Smooth muscle cell of the coronary artery (primary cell): ENCODE measurements around the gene PCYT1B. TPM values are rescaled to one million over a fixed set of nuclear protein-coding genes. Genes with fewer than 3 reads are reported as not detected.

ENCODE experiments used
- total RNA-seq: library from RNA; depleted of rRNA; stranded (reverse); fragments of >200 nt; gene quantifications from 2 replicates; pipeline ENCODE4 v1.2.3, GENCODE V29; 2014; ENCODE audit warnings: low replicate concordance

The PCYT1B gene
- under 0.01 and 0.23 TPM in 2 replicates for total RNA-seq

DNA sequence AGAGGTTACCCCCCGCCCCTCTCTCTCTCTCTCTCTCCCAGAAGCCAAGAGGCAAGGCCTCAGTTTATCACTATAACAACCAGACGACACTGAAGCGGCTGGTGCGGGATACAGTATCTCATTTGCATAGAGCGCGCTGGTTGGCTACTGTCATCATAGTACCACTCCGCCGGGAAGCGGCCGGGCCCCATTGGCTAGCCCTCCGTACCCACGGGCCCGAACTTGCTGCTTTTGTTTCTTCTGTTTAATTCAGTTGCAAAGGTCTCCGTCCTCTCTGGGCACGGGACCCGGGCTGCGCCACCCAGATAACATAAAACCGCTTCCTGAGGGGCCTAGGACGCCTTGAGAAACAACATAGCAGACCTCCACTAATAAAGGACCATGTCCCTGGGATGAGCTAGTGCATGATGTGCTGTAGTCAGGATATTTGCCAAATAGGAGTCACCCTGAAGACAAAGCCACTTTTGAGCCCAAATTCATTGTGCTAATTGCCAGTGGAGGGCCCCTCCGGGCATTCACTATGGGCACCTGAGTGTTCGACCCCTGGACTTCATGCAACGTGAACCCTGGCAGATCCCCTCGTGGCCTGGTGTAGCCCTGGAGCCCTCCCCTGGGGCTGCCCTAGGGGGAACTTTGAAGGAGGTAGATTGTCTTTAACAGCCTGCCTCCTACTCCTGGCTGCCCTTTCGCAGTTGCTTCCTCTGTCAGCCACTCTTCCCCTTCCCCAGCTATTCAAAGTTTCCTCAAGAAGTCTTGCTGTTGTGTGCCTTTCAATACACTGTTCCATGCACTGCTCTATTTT is at the start of gene PCYT1B:
TSS of gene PCYT1B (minus strand) at position 91 of the 802 bp plus-strand sequence. CDS start 242 bp downstream, outside the sequence.

DNA sequence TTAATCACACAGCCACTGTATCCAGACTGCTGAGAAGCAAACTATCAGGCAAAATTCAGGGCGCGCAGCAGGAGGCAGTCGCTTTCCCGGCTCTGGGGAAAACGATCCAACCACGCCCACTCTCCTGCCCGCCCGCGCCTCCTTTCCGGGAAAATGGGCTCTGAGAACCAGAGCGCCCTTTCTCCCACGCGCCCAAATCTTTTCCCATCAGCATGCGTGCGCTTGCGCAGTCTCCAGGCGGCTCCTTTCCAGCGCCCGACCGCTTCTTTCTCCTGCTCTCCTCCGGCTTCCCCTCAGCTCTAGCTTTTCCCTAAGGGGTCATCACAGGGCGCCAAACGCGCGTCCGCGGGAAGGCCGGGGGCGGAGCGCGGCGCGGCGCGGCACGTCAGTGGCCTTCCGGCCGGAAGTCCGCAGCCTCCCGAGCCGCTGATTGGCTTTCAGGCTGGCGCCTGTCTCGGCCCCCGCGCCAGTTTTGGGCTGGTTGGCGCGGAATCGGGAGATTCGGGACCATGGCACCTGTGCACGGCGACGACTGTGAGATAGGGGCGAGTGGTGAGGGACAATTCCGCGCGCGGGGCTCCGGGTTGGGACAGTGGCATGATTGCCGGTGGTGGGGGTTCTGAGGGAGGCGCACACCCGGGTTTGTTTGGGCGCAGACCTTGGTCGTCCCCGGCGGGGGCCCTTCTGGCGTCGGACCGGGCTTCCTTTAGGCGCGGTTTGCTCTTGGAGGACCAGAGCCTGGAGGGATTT is 46.5 kb upstream of the PCYT1B start, which contains the start of gene POLA1:
TSS of gene POLA1 (plus strand) at position 466 of the 750 bp plus-strand sequence. CDS start at position 510, 44 bp downstream.

Other genes with a start within 250 kb of the PCYT1B start
- gene PDK3, start 182.1 kb downstream of the PCYT1B start, total RNA-seq: 2.3 and 3.2 TPM in 2 replicates
- gene POLA1, start 46.6 kb upstream of the PCYT1B start, total RNA-seq: 6.8 and 8.5 TPM in 2 replicates